Measurements from ENCODE around the gene CARF. TPM values are rescaled to one million over a fixed set of nuclear protein-coding genes. Genes with fewer than 3 reads are reported as not detected.

The CARF gene
- total RNA-seq, 1 experiment from 2014 or later: 6.5 TPM

- H3K27ac ChIP-seq: no peak overlapping the region
- no peaks in the 10 kb centered on the region for H4K20me1 ChIP-seq (ENCODE audit: insufficient read depth)
- H3K4me2 ChIP-seq: no peak overlapping the region
- no peak for TF ChIP-seq EZH2 (IDR thresholded peaks at IDR 0.05; ENCODE audit: low read depth)
- TF ChIP-seq, protein P1, sequence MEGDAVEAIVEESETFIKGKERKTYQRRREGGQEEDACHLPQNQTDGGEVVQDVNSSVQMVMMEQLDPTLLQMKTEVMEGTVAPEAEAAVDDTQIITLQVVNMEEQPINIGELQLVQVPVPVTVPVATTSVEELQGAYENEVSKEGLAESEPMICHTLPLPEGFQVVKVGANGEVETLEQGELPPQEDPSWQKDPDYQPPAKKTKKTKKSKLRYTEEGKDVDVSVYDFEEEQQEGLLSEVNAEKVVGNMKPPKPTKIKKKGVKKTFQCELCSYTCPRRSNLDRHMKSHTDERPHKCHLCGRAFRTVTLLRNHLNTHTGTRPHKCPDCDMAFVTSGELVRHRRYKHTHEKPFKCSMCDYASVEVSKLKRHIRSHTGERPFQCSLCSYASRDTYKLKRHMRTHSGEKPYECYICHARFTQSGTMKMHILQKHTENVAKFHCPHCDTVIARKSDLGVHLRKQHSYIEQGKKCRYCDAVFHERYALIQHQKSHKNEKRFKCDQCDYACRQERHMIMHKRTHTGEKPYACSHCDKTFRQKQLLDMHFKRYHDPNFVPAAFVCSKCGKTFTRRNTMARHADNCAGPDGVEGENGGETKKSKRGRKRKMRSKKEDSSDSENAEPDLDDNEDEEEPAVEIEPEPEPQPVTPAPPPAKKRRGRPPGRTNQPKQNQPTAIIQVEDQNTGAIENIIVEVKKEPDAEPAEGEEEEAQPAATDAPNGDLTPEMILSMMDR (conservative IDR thresholded peaks at IDR 0.05): no peak
- BruUV-seq (replicated peaks): no TSS peak
- no peaks in the 10 kb centered on the region for H3K79me2 ChIP-seq (ENCODE audit: low read depth)
- H3K36me3 ChIP-seq (ENCODE audit: low read depth): no peaks in the 10 kb centered on the region
- POLR2A ChIA-PET (ENCODE audit: unreplicated experiment): no interaction called here
- intact Hi-C loops (cut with micrococcal nuclease; ENCODE audit: unreplicated experiment): no loop called here
- H3K9me2 ChIP-seq (ENCODE audit: insufficient read depth): no peaks in the 10 kb centered on the region; the same call in 1 of the 2 replicates
- CTCF ChIA-PET: no interaction called here
- no peaks in the 10 kb centered on the region for H3K4me1 ChIP-seq (replicated peaks; ENCODE audit: insufficient read depth)
- no peak for DNase-seq
- no peak overlapping the region for H2AFZ ChIP-seq
- no peaks in the 10 kb centered on the region for H3K27me3 ChIP-seq (ENCODE audit: insufficient read depth, low read depth)
- no peaks in the 10 kb centered on the region for H3F3A ChIP-seq (ENCODE audit: insufficient read depth, low read depth)
- no peaks in the 10 kb centered on the region for H3K9me3 ChIP-seq (ENCODE audit: insufficient read depth, low read depth)
- no peak overlapping the region for H3K4me3 ChIP-seq
These were observed 22.4 kb downstream of the CARF start for GRCh38 chr2:202934456-202934855.

GRCh38 chr2:202938960-202939359 is 26.9 kb downstream of the CARF start:
- intact Hi-C loops (cut with micrococcal nuclease; ENCODE audit: unreplicated experiment): no loop called here
- no peaks in the 10 kb centered on the region for H4K20me1 ChIP-seq (ENCODE audit: insufficient read depth)
- TF ChIP-seq EZH2 (IDR thresholded peaks at IDR 0.05; ENCODE audit: low read depth): no peak
- TF ChIP-seq, protein P1 (conservative IDR thresholded peaks at IDR 0.05): no peak
- H3F3A ChIP-seq (ENCODE audit: insufficient read depth, low read depth): no peaks in the 10 kb centered on the region
- H3K4me3 ChIP-seq: no peak overlapping the region
- H3K9me2 ChIP-seq (ENCODE audit: insufficient read depth): no peaks in the 10 kb centered on the region; the same call in 1 of the 2 replicates
- ChIA-PET CTCF (no interaction called here), POLR2A (ENCODE audit: unreplicated experiment) (no interaction called here)
- H3K4me2 ChIP-seq: no peak overlapping the region
- H3K27ac ChIP-seq: no peak overlapping the region
- no peaks in the 10 kb centered on the region for H3K4me1 ChIP-seq (replicated peaks; ENCODE audit: insufficient read depth)
- no peaks in the 10 kb centered on the region for H3K27me3 ChIP-seq (ENCODE audit: insufficient read depth, low read depth)
- H2AFZ ChIP-seq: no peak overlapping the region
- no TSS peak for BruUV-seq (replicated peaks)
- no peaks in the 10 kb centered on the region for H3K36me3 ChIP-seq (ENCODE audit: low read depth)
- no peaks in the 10 kb centered on the region for H3K9me3 ChIP-seq (ENCODE audit: insufficient read depth, low read depth)
- DNase-seq: no peak
- no peaks in the 10 kb centered on the region for H3K79me2 ChIP-seq (ENCODE audit: low read depth)

DNA sequence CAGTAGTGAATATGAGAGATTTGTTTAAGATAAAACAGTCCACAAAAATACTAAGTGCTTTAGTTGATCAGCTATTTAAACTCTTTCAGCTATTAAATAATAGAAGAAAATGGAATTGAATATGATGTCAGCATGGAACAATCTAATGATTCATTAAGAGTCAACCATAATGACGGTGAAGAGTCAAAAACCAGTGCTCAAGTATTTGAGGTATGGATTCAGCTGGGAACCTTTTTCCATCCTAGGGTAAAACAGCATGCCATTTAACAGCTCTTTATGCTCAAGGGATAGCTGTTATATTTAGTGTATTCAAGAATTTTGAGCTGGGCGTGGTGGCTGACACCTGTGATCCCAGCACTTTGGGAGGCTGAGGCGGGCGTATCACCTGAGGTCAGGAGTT is 29.7 kb downstream of the CARF start:
- Histone ChIP-seq H3K4me3 (no peak overlapping the region), H3F3A (ENCODE audit: insufficient read depth, low read depth) (no peaks in the 10 kb centered on the region), H2AFZ (no peak overlapping the region), H3K36me3 (ENCODE audit: low read depth) (no peaks in the 10 kb centered on the region), H3K9me2 (ENCODE audit: insufficient read depth) (no peaks in the 10 kb centered on the region; the same call in 1 of the 2 replicates), H3K27ac (no peak overlapping the region), H3K79me2 (ENCODE audit: low read depth) (no peaks in the 10 kb centered on the region), H3K27me3 (ENCODE audit: insufficient read depth, low read depth) (no peaks in the 10 kb centered on the region), H3K4me2 (no peak overlapping the region), H3K9me3 (ENCODE audit: insufficient read depth, low read depth) (no peaks in the 10 kb centered on the region), H4K20me1 (ENCODE audit: insufficient read depth) (no peaks in the 10 kb centered on the region), H3K4me1 (replicated peaks; ENCODE audit: insufficient read depth) (no peaks in the 10 kb centered on the region)
- no TSS peak for BruUV-seq (replicated peaks)
- ChIA-PET POLR2A (ENCODE audit: unreplicated experiment) (no interaction called here), CTCF (no interaction called here)
- TF ChIP-seq, protein P1 (conservative IDR thresholded peaks at IDR 0.05): no peak
- no peak for TF ChIP-seq EZH2 (IDR thresholded peaks at IDR 0.05; ENCODE audit: low read depth)
- intact Hi-C loops (cut with micrococcal nuclease; ENCODE audit: unreplicated experiment): no loop called here
- no peak for DNase-seq

Measured in PC-9 (cell line).